GM19238 (cell line): ENCODE data around the gene TARBP1.
"Not testable (repeated sequence)": the region's sequence is repeated elsewhere in the genome, so short reads cannot be mapped to it uniquely, and the experiment has no call there.

ENCODE experiments used
- DNase-seq: peaks from one replicate; pipeline ENCODE4 v3.0.0; 2011; ENCODE audit warnings: low spot score; ENCODE audit not compliant: insufficient read length

Gene TARBP1

GRCh38 chr1:234437423-234438171 is 41.4 kb downstream of the TARBP1 start:
- DNase-seq: no peak

- DNase-seq: no peak
Measured at GRCh38 chr1:234435620-234436019, 43.4 kb downstream of the TARBP1 start.

- no peak for DNase-seq
Measured at GRCh38 chr1:234434706-234435105, 44.3 kb downstream of the TARBP1 start.

GRCh38 chr1:234433563-234434285 is 45.3 kb downstream of the TARBP1 start:
- no peak for DNase-seq

- DNase-seq: no peak
Measured at GRCh38 chr1:234431255-234431654, 47.7 kb downstream of the TARBP1 start.

- DNase-seq: no peak
Measured at GRCh38 chr1:234430691-234431090, 48.3 kb downstream of the TARBP1 start.

GRCh38 chr1:234429434-234429806 is 49.6 kb downstream of the TARBP1 start:
- DNase-seq: no peak

- no peak for DNase-seq
Measured at GRCh38 chr1:234427950-234428646, 50.9 kb downstream of the TARBP1 start.

- DNase-seq: no peak
Measured at GRCh38 chr1:234413990-234414389, 65.0 kb downstream of the TARBP1 start.

GRCh38 chr1:234413485-234413884 is 65.5 kb downstream of the TARBP1 start:
- no peak for DNase-seq

GRCh38 chr1:234412830-234413229 is 66.1 kb downstream of the TARBP1 start:
- DNase-seq: no peak

GRCh38 chr1:234409328-234409727 is 69.7 kb downstream of the TARBP1 start:
- no peak for DNase-seq

GRCh38 chr1:234408757-234409156 is 70.2 kb downstream of the TARBP1 start:
- DNase-seq: no peak

- DNase-seq: no peak
Measured at GRCh38 chr1:234406871-234407270, 72.1 kb downstream of the TARBP1 start.

- no peak for DNase-seq
Measured at GRCh38 chr1:234405676-234406075, 73.3 kb downstream of the TARBP1 start.

- no peak for DNase-seq
Measured at GRCh38 chr1:234402939-234403338, 76.0 kb downstream of the TARBP1 start.

GRCh38 chr1:234401658-234402057 is 77.3 kb downstream of the TARBP1 start:
- no peak for DNase-seq

- peak; percentile 15 for DNase-seq
Measured at GRCh38 chr1:234400773-234401172, 78.2 kb downstream of the TARBP1 start.

GRCh38 chr1:234399515-234399914 is 79.5 kb downstream of the TARBP1 start:
- DNase-seq: not testable (repeated sequence)

GRCh38 chr1:234398849-234399381 is 80.1 kb downstream of the TARBP1 start:
- no peak for DNase-seq

GRCh38 chr1:234397732-234398131 is 81.2 kb downstream of the TARBP1 start:
- no peak for DNase-seq

GRCh38 chr1:234396871-234397270 is 82.1 kb downstream of the TARBP1 start:
- DNase-seq: peak; percentile 19
